WI38 (cell line): ENCODE data around the gene EFL1.

Experiments
- H3K4me3 ChIP-seq: 2 replicates; pipeline ENCODE4 v1.5.1; 2011; ENCODE audit warnings: low read depth, mild to moderate bottlenecking, control low read depth, low read length
- CTCF ChIP-seq: IDR thresholded peaks from 2 replicates; pipeline ENCODE4 v1.5.1; 2012; ENCODE audit warnings: low read depth, mild to moderate bottlenecking, control low read depth, low read length

EFL1 gene

GRCh38 chr15:82165948-82166376, 96.6 kb downstream of the EFL1 start:
- H3K4me3 ChIP-seq: no peak overlapping the region
- TF ChIP-seq CTCF: no peak

GRCh38 chr15:82159922-82160321, 102.6 kb downstream of the EFL1 start:
- TF ChIP-seq CTCF: no peak
- H3K4me3 ChIP-seq: no peak overlapping the region

GRCh38 chr15:82158811-82159210, 103.7 kb downstream of the EFL1 start:
- no peak overlapping the region for H3K4me3 ChIP-seq
- TF ChIP-seq CTCF: no peak

GRCh38 chr15:82150645-82151044, 111.9 kb downstream of the EFL1 start:
- TF ChIP-seq CTCF: no peak
- no peak overlapping the region for H3K4me3 ChIP-seq

- no peak overlapping the region for H3K4me3 ChIP-seq
- TF ChIP-seq CTCF: no peak
These were observed 115.5 kb downstream of the EFL1 start for GRCh38 chr15:82146990-82147461.

GRCh38 chr15:82146576-82146975, 116.0 kb downstream of the EFL1 start:
- no peak overlapping the region for H3K4me3 ChIP-seq
- no peak for TF ChIP-seq CTCF

GRCh38 chr15:82143390-82144385, 118.8 kb downstream of the EFL1 start:
- no peak for TF ChIP-seq CTCF

More at GRCh38 chr15:82143390-82144385, 118.8 kb downstream of the EFL1 start:
- no peak overlapping the region for H3K4me3 ChIP-seq
